A673 (cell line): ENCODE results near the gene PABPN1L. TPM values are rescaled to one million over a fixed set of nuclear protein-coding genes. Genes with fewer than 3 reads are reported as not detected.

Experiments used
- BruUV-seq: library from RNA; stranded (reverse); fragments of 400-500 nt; replicated peaks from 2 replicates; lab custom pipeline; 2021; lab: Mats Ljungman, UMichigan
- CTCF ChIA-PET: fragments of 300-600 bp; sonication (Branson Sonifier 250); formaldehyde crosslinking; loops from one replicate; lab custom pipeline; 2022; ENCODE audit warnings: antibody characterized with exemption; lab: Charles Lee
- POLR2A ChIA-PET: fragments of 300-600 bp; sonication (Branson Sonifier 250); formaldehyde crosslinking; loops from one replicate; lab custom pipeline; 2022; ENCODE audit warnings: antibody characterized with exemption; ENCODE audit not compliant: low non-redundant PET; lab: Charles Lee
- DNase-seq: peaks from one replicate; pipeline ENCODE4 v3.0.0-alpha.2; 2015; ENCODE audit warnings: low spot score
- H3K27ac ChIP-seq: fragments of 200-600 bp; sonication (generic); 2 replicates; pipeline ENCODE4 v1.5.1; 2016; ENCODE audit warnings: mixed run types, low read depth, mild to moderate bottlenecking, mixed read lengths, antibody characterized with exemption, low read length; ENCODE audit not compliant: poor library complexity, severe bottlenecking
- H3K27me3 ChIP-seq: fragments of 200-600 bp; sonication (generic); replicated peaks from 2 replicates; pipeline ENCODE4 v1.6.1; 2017; ENCODE audit warnings: mixed run types, low read depth, mild to moderate bottlenecking, mixed read lengths, antibody characterized with exemption, low read length; ENCODE audit not compliant: insufficient read depth, poor library complexity
- H3K36me3 ChIP-seq: fragments of 200-600 bp; sonication (generic); 2 replicates; pipeline ENCODE4 v1.6.1; 2016; ENCODE audit warnings: mixed run types, mild to moderate bottlenecking, mixed read lengths, antibody characterized with exemption, low read length; ENCODE audit not compliant: insufficient read depth, poor library complexity, severe bottlenecking
- H3K4me1 ChIP-seq: fragments of 200-600 bp; sonication (generic); 2 replicates; pipeline ENCODE4 v1.6.1; 2017; ENCODE audit warnings: mixed run types, mild to moderate bottlenecking, mixed read lengths, antibody characterized with exemption, low read length; ENCODE audit not compliant: insufficient read depth, poor library complexity, severe bottlenecking
- H3K4me3 ChIP-seq: fragments of 200-600 bp; sonication (generic); 2 replicates; pipeline ENCODE4 v1.5.1; 2016; ENCODE audit warnings: low read depth, mixed run types, mild to moderate bottlenecking, mixed read lengths, low read length; ENCODE audit not compliant: poor library complexity, severe bottlenecking
- H3K9me3 ChIP-seq: fragments of 200-600 bp; sonication (generic); 2 replicates; pipeline ENCODE4 v1.6.1; 2016; ENCODE audit warnings: mixed run types, low read depth, mild to moderate bottlenecking, mixed read lengths, antibody characterized with exemption, low read length; ENCODE audit not compliant: poor library complexity, severe bottlenecking
- CTCF ChIP-seq: fragments of 300-800, 200-600 bp; sonication (generic); conservative IDR thresholded peaks from 2 replicates; pipeline ENCODE4 v1.5.1; 2017; ENCODE audit warnings: low read depth, mild to moderate bottlenecking, antibody characterized with exemption, low read length, moderate library complexity, mixed read lengths
- EZH2 ChIP-seq: fragments of 200-600 bp; sonication (generic); IDR thresholded peaks from 2 replicates; pipeline ENCODE4 v1.6.1; 2017; ENCODE audit warnings: borderline replicate concordance, low read depth, mild to moderate bottlenecking, mixed read lengths, antibody characterized with exemption, low read length; ENCODE audit not compliant: poor library complexity, severe bottlenecking
- intact Hi-C: fragments of 100-400 bp; cut with micrococcal nuclease; formaldehyde crosslinking; loops from one replicate; pipeline ENCODE4 v1.10.0; 2022; ENCODE audit not compliant: unreplicated experiment
- total RNA-seq: library from RNA; stranded (reverse); gene quantifications from 2 replicates; pipeline ENCODE4 v1.2.3, GENCODE V29; 2021

The PABPN1L gene
- total RNA-seq, 1 experiment from 2014 or later: not detected

- POLR2A ChIA-PET: no interaction called here
- Histone ChIP-seq H3K4me3 (no peak overlapping the region), H3K27me3 (no peaks in the 10 kb centered on the region), H3K9me3 (no peaks in the 10 kb centered on the region), H3K27ac (no peak overlapping the region), H3K4me1 (no peaks in the 10 kb centered on the region), H3K36me3 (no peaks in the 10 kb centered on the region)
- no peak for TF ChIP-seq CTCF
- no peak for TF ChIP-seq EZH2
- DNase-seq: no peak
- intact Hi-C loops: no loop called here
- CTCF ChIA-PET: no interaction called here
- no TSS peak for BruUV-seq
Observed at GRCh38 chr16:88875703-88876234, 9.3 kb upstream of the PABPN1L start.

GRCh38 chr16:88874938-88875599, 8.6 kb upstream of the PABPN1L start:
- Histone ChIP-seq H3K4me3 (no peak overlapping the region), H3K9me3 (no peaks in the 10 kb centered on the region), H3K36me3 (no peaks in the 10 kb centered on the region), H3K27me3 (no peaks in the 10 kb centered on the region), H3K4me1 (peaks cover 4% of the 10 kb centered on the region), H3K27ac (no peak overlapping the region)
- BruUV-seq: no TSS peak
- CTCF ChIA-PET: no interaction called here
- DNase-seq: no peak
- intact Hi-C loops: no loop called here
- POLR2A ChIA-PET: no interaction called here
- no peak for TF ChIP-seq CTCF
- TF ChIP-seq EZH2: no peak

GRCh38 chr16:88872650-88873331, 6.3 kb upstream of the PABPN1L start:
- DNase-seq: no peak
- TF ChIP-seq EZH2: no peak
- TF ChIP-seq CTCF: no peak
- Histone ChIP-seq H3K4me3 (no peak overlapping the region), H3K36me3 (no peaks in the 10 kb centered on the region), H3K4me1 (peaks cover 4% of the 10 kb centered on the region), H3K27ac (no peak overlapping the region), H3K27me3 (no peaks in the 10 kb centered on the region), H3K9me3 (no peaks in the 10 kb centered on the region)
- no TSS peak for BruUV-seq
- CTCF ChIA-PET: no interaction called here
- POLR2A ChIA-PET: no interaction called here
- intact Hi-C loops: no loop called here
